ENCODE results near the gene ZNF526. TPM values are rescaled to one million over a fixed set of nuclear protein-coding genes. Genes with fewer than 3 reads are reported as not detected.
A peak's percentile ranks its signal among the peaks of the same experiment; 100 is the strongest.

The ZNF526 gene
- total and polyA plus RNA-seq, 9 of the 15 experiments (the other 6 are each of a cell fraction or from before 2014, with no cell fraction given), result 1.3 to 17.9 (median 6.2) TPM

DNA sequence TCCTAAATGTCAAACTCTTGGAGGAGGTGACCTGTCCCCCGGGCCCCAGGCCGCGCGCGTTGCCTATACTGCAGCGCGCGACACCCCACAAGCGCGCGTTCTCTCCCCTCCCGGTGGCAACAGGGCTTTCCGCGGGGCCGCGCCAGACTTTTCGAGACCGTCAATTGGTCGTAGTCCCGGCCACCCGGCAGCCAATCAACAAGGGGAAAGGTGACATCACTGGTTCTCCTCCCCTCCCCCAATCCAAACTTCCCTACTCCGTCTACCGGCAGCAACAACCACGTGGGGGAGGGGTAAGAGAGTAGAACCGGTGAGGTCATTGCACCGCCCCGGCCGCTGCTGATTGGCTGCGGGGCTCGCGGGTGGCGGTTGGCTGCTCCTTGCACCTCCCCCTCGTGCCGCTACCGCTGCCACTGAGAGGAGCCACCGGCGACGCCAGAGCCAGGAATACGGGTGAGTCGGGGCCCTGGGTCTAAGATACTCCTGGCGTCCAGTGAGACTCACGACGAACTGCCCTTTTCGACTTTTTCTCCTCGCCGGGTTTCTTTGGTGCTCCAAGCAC, 48.1 kb downstream of the ZNF526 start (continued):
- TF ChIP-seq PHB2 (IDR thresholded peaks at IDR 0.05; ENCODE audit: low read depth), result no peak
- no peak for TF ChIP-seq ZNF436 (CRISPR knock-in tag; IDR thresholded peaks at IDR 0.05)
- TF ChIP-seq KAT2B (IDR thresholded peaks at IDR 0.05; ENCODE audit: low read depth, low read length), result no peak
- no peak for TF ChIP-seq ZNF354B (CRISPR knock-in tag; IDR thresholded peaks at IDR 0.05)
- no peak for TF ChIP-seq ZC3H8 (IDR thresholded peaks at IDR 0.05)
- TF ChIP-seq, protein P1, sequence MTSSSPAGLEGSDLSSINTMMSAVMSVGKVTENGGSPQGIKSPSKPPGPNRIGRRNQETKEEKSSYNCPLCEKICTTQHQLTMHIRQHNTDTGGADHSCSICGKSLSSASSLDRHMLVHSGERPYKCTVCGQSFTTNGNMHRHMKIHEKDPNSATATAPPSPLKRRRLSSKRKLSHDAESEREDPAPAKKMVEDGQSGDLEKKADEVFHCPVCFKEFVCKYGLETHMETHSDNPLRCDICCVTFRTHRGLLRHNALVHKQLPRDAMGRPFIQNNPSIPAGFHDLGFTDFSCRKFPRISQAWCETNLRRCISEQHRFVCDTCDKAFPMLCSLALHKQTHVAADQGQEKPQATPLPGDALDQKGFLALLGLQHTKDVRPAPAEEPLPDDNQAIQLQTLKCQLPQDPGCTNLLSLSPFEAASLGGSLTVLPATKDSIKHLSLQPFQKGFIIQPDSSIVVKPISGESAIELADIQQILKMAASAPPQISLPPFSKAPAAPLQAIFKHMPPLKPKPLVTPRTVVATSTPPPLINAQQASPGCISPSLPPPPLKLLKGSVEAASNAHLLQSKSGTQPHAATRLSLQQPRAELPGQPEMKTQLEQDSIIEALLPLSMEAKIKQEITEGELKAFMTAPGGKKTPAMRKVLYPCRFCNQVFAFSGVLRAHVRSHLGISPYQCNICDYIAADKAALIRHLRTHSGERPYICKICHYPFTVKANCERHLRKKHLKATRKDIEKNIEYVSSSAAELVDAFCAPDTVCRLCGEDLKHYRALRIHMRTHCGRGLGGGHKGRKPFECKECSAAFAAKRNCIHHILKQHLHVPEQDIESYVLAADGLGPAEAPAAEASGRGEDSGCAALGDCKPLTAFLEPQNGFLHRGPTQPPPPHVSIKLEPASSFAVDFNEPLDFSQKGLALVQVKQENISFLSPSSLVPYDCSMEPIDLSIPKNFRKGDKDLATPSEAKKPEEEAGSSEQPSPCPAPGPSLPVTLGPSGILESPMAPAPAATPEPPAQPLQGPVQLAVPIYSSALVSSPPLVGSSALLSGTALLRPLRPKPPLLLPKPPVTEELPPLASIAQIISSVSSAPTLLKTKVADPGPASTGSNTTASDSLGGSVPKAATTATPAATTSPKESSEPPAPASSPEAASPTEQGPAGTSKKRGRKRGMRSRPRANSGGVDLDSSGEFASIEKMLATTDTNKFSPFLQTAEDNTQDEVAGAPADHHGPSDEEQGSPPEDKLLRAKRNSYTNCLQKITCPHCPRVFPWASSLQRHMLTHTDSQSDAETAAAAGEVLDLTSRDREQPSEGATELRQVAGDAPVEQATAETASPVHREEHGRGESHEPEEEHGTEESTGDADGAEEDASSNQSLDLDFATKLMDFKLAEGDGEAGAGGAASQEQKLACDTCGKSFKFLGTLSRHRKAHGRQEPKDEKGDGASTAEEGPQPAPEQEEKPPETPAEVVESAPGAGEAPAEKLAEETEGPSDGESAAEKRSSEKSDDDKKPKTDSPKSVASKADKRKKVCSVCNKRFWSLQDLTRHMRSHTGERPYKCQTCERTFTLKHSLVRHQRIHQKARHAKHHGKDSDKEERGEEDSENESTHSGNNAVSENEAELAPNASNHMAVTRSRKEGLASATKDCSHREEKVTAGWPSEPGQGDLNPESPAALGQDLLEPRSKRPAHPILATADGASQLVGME (CRISPR knock-in tag; IDR thresholded peaks at IDR 0.05), result no peak
- TF ChIP-seq NR3C1 (CRISPR knock-in tag; IDR thresholded peaks at IDR 0.05), result no peak
- TF ChIP-seq, protein P2, sequence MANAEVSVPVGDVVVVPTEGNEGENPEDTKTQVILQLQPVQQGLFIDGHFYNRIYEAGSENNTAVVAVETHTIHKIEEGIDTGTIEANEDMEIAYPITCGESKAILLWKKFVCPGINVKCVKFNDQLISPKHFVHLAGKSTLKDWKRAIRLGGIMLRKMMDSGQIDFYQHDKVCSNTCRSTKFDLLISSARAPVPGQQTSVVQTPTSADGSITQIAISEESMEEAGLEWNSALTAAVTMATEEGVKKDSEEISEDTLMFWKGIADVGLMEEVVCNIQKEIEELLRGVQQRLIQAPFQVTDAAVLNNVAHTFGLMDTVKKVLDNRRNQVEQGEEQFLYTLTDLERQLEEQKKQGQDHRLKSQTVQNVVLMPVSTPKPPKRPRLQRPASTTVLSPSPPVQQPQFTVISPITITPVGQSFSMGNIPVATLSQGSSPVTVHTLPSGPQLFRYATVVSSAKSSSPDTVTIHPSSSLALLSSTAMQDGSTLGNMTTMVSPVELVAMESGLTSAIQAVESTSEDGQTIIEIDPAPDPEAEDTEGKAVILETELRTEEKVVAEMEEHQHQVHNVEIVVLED (CRISPR knock-in tag; IDR thresholded peaks at IDR 0.05), result no peak
- TF ChIP-seq, protein P3, sequence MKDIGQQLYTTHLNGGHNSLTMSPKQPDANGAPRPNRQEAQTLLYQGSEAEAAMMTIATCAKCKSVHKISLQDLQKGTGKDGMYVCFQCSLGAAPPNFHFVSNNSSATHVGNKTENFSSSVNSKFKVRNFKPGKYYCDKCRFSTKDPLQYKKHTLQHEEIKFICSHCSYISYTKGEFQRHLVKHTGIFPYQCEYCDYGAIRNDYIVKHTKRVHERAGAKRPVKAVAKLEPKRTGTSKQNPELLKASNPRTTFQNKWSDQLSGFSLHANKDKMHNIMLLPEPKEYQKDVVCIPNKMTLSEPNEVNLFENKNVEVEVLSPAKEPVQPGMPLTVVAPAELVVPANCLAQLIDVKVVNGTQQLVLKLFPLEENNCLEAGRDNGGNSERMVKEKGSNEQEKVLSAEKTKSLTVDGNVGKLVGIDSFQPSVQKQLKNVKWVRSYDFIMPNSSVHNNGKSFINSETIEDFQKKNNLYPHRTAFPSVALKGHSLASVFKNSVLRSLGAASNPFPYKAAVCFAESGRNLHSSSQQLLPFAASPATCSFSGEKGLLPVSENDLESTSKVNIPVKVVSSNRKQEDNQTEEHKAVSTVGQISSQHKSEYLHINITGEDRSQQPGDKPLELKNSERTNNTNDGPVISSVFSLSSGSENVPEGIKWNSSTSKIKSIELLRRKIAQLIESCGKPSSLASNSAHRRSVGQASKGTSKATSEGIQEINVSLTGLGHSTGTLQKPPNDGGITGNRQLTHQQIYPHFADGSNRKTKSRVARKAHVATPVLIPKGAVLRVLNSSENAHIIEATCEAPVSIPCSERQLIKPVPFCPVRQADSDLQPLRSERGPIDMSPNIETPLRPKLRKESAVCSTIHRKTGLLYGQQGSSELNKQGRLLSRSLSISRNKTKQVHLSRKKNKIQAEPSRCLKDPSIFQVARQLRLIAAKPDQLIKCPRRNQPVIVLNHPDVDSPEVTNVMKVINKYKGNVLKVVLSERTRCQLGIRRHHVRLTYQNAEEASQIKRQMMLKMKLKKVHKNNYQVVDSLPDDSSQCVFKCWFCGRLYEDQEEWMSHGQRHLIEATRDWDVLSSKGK (CRISPR knock-in tag; IDR thresholded peaks at IDR 0.05), result no peak
- TF ChIP-seq ZC3H4 (CRISPR knock-in tag; IDR thresholded peaks at IDR 0.05; ENCODE audit: borderline replicate concordance), result no peak
- no peak for TF ChIP-seq TARDBP (IDR thresholded peaks at IDR 0.05)
- TF ChIP-seq, protein P4, sequence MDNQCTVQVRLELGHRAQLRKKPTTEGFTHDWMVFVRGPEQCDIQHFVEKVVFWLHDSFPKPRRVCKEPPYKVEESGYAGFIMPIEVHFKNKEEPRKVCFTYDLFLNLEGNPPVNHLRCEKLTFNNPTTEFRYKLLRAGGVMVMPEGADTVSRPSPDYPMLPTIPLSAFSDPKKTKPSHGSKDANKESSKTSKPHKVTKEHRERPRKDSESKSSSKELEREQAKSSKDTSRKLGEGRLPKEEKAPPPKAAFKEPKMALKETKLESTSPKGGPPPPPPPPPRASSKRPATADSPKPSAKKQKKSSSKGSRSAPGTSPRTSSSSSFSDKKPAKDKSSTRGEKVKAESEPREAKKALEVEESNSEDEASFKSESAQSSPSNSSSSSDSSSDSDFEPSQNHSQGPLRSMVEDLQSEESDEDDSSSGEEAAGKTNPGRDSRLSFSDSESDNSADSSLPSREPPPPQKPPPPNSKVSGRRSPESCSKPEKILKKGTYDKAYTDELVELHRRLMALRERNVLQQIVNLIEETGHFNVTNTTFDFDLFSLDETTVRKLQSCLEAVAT (IDR thresholded peaks at IDR 0.05), result no peak
- TF ChIP-seq PRPF4 (IDR thresholded peaks at IDR 0.05; ENCODE audit: insufficient read depth, low read depth, low read length, poor library complexity, severe bottlenecking), result peak; percentile 32
- no peak for TF ChIP-seq ZNF121 (CRISPR knock-in tag; conservative IDR thresholded peaks at IDR 0.05)
- no peak for TF ChIP-seq HMG20B (CRISPR knock-in tag; IDR thresholded peaks at IDR 0.05)
- TF ChIP-seq NCOA2 (IDR thresholded peaks at IDR 0.05; ENCODE audit: partially characterized antibody in 2 of 2), result no peak
- no peak for TF ChIP-seq ELF2 (CRISPR knock-in tag; IDR thresholded peaks at IDR 0.05)
- no peak for TF ChIP-seq WHSC1 (IDR thresholded peaks at IDR 0.05; ENCODE audit: low read length)

Measured in K562 (cell line).